ENCODE results near the gene SLC1A6. TPM values are rescaled to one million over a fixed set of nuclear protein-coding genes. Genes with fewer than 3 reads are reported as not detected.

SLC1A6 gene
- total RNA-seq, 6 experiments from 2014 or later, result not detected

DNA sequence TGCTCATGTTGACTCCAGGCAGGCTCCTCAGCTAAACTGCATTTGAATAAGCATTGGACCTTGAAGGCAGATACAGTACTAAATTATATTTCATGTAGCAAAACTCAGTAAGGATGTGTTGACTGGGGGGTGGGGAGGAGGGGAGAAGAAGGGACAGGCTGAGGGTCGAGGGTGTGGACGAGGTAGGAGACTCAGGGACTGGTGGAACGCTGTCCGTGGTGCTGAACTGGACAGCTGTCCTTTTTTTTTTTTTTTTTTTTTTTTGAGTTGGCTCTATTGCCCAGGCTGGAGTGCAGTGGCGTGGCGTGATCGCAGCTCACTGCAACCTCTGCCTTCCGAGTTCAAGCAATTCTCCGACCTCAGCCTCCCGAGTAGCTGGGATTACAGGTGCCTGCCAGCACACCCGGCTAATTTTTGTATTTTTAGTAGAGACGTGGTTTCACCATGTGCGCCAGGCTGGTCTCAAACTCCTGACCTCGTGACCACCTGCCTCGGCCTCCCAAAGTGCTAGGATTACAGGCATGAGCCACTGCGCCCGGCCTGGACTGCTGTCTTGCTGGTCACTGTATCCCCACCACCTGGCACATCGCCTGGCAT lies 36.4 kb upstream of the SLC1A6 start:
- peaks cover 2% of the 10 kb centered on the region; the same call in 1 of the 2 replicates for H3K27me3 Mint-ChIP-seq (ENCODE audit: insufficient read depth)

DNA sequence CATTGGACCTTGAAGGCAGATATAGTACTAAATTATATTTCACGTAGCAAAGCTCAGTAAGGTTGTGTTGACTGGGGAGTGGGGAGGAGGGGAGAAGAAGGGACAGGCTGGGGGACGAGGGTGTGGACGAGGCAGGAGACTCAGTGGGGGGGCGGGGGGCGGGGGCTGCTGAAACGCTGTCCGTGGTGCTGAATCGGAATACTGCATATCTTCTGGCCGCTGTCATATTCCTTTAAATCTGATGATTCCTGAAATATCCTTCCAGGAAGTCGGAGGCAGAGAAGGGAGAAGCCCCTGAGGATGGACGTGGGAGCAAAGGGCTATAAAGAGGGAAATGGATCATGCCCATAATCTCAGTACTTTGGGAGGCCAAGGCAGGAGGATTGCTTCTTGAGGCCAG lies 34.9 kb upstream of the SLC1A6 start:
- TF ChIP-seq, protein P1, sequence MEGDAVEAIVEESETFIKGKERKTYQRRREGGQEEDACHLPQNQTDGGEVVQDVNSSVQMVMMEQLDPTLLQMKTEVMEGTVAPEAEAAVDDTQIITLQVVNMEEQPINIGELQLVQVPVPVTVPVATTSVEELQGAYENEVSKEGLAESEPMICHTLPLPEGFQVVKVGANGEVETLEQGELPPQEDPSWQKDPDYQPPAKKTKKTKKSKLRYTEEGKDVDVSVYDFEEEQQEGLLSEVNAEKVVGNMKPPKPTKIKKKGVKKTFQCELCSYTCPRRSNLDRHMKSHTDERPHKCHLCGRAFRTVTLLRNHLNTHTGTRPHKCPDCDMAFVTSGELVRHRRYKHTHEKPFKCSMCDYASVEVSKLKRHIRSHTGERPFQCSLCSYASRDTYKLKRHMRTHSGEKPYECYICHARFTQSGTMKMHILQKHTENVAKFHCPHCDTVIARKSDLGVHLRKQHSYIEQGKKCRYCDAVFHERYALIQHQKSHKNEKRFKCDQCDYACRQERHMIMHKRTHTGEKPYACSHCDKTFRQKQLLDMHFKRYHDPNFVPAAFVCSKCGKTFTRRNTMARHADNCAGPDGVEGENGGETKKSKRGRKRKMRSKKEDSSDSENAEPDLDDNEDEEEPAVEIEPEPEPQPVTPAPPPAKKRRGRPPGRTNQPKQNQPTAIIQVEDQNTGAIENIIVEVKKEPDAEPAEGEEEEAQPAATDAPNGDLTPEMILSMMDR (IDR thresholded peaks at IDR 0.05), result no peak
- Mint-ChIP-seq H3K27me3 (ENCODE audit: insufficient read depth) (no peaks in the 10 kb centered on the region; the same call in none of the 2 replicates), H3K4me1 (ENCODE audit: low read depth) (no peaks in the 10 kb centered on the region), H3K9me3 (peaks cover 21% of the 10 kb centered on the region), H3K27ac (no peak overlapping the region), H3K4me3 (no peak overlapping the region), H3K36me3 (ENCODE audit: low read depth) (no peaks in the 10 kb centered on the region)
- DNase-seq, result no peak

More for the DNA sequence above, 36.4 kb upstream of the SLC1A6 start:
- no peak overlapping the region for H3K4me3 Mint-ChIP-seq
- DNase-seq, result no peak
- peaks cover 21% of the 10 kb centered on the region for H3K9me3 Mint-ChIP-seq
- no peaks in the 10 kb centered on the region for H3K36me3 Mint-ChIP-seq (ENCODE audit: low read depth)
- H3K27ac Mint-ChIP-seq, result no peak overlapping the region
- no peaks in the 10 kb centered on the region for H3K4me1 Mint-ChIP-seq (ENCODE audit: low read depth)
- TF ChIP-seq, protein P1 (IDR thresholded peaks at IDR 0.05), result no peak

DNA sequence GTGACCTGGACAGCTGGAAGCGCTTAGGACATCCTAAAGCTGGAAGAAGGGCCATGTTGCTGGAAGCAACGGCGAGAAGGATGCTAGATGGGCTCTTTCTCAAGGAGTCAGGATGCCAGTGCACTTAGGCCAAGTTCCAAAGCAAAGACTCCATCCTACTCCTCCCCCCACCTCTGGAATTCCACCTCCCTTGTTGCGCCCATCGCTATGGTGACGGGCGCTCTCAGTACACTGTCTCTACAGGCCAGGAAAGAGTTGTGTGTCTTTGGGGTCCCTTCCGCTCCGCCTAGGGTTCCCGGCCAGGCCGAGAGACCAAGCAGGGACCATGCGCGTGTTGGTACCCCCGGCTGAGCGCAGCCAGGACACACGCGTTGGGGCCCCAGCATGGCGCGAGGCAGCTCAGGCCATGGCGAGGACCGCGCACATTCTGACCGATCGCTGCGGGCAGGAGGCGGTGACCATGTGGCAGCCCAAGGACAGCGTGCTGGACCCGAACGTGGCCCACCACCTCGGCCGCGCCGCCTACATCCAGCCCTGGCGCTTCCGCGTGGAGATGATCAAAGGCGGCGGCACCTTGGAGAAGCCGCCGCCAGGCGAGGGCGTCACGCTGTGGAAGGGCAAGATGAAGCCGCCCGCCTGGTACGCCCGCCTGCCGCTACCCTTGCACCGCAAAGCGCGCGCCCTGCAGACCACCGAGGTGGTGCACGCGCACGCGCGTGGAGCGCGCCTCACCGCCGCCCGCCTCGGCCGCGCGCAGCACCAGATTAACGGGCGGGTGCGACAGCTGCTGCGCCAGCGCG lies 31.0 kb upstream of the SLC1A6 start:
- H3K9me3 Mint-ChIP-seq, result peaks cover 25% of the 10 kb centered on the region
- H3K4me3 Mint-ChIP-seq, result no peak overlapping the region
- H3K4me1 Mint-ChIP-seq (ENCODE audit: low read depth), result no peaks in the 10 kb centered on the region
- no peak overlapping the region for H3K27ac Mint-ChIP-seq
- TF ChIP-seq, protein P1 (IDR thresholded peaks at IDR 0.05), result no peak
- no peak for DNase-seq
- H3K36me3 Mint-ChIP-seq (ENCODE audit: low read depth), result no peaks in the 10 kb centered on the region
- H3K27me3 Mint-ChIP-seq (ENCODE audit: insufficient read depth), result no peaks in the 10 kb centered on the region; the same call in none of the 2 replicates

DNA sequence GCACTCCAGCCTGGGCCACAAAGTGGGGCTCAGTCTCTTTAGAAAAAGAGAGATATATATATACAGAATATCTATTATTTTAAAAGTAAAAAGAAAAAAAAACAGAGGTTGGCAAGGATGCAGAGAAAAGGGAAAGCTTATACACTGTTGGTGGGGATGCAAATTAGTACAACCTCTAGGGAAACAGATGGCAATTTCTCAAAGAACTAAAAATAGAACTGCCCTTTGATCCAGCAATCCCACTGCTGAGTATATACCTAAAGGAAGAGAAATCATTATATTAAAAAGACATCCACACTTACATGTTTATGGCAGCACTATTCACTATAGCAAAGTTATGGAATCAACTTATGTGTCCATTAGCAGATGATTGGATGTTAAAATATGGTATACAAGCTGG lies 28.6 kb upstream of the SLC1A6 start:
- DNase-seq, result no peak
- Mint-ChIP-seq H3K4me3 (no peak overlapping the region), H3K27me3 (ENCODE audit: insufficient read depth) (no peaks in the 10 kb centered on the region; the same call in none of the 2 replicates), H3K9me3 (peaks cover 34% of the 10 kb centered on the region), H3K27ac (no peak overlapping the region), H3K4me1 (ENCODE audit: low read depth) (no peaks in the 10 kb centered on the region), H3K36me3 (ENCODE audit: low read depth) (no peaks in the 10 kb centered on the region)
- TF ChIP-seq, protein P1 (IDR thresholded peaks at IDR 0.05), result no peak

DNA sequence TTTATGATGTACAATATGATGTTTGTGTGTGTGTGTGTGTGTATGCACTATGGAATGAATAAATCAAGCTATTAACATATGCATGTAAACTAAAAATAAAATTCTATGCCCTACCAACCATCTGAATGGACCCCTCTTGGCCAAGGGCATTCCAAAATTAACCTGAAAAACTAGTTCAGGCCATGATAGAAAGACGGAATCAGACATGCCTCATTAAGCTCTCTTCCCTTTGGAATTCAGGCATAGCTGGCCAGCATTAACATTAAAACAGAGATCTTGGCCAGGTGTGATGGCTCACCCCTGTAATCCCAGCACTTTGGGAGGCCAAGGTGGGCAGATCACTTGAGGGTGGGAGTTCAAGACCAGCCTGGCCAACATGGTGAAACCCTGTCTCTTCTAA lies 18.3 kb upstream of the SLC1A6 start:
- H3K9me3 Mint-ChIP-seq, result peaks cover 19% of the 10 kb centered on the region
- H3K4me3 Mint-ChIP-seq, result no peak overlapping the region
- DNase-seq, result no peak
- H3K27me3 Mint-ChIP-seq (ENCODE audit: insufficient read depth), result peaks cover 2% of the 10 kb centered on the region; the same call in 1 of the 2 replicates
- H3K36me3 Mint-ChIP-seq (ENCODE audit: low read depth), result no peaks in the 10 kb centered on the region
- no peaks in the 10 kb centered on the region for H3K4me1 Mint-ChIP-seq (ENCODE audit: low read depth)
- H3K27ac Mint-ChIP-seq, result no peak overlapping the region
- TF ChIP-seq, protein P1 (IDR thresholded peaks at IDR 0.05), result no peak
